ENCODE data around the gene CSF3R.

The CSF3R gene

DNA sequence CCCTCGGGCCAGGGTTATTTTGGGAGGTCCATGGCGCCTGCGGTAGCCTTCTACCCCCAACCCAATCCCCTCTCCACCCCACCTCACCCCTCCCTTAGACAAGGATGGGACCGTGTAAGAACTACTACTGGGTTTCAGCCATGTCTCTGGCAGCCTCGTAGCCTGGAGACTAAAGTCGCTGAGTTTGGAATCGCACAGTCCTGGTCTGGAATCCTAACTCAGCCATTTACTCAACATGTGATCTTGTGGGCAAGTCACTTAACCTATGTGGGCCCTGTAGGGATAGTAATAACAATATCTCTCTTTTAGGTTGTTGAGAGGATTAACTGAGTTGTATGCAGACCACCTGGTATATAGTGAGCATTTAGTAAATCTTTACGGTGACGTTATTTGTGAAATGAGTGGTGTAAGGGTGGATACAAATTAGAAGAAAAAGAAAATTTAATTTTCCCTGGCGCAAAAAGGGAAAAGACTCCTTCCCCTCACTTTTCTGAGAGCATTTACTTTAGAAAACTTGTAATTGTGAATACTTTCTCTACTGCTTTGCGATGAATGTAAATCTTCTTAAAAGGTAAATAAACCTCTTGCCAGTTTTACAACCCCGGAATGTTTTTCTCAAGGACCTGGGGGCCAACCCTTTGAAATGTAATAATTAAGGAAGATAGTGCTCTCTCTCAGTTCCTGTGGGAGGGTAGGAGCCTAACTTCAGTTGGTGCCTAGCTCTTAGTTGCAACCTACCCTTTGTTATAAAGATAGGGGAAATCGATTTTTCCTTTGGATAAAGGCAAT lies 17.9 kb downstream of the CSF3R start:
- DNase-seq (ENCODE audit: low read depth): no peak
- TF ChIP-seq, protein P1, sequence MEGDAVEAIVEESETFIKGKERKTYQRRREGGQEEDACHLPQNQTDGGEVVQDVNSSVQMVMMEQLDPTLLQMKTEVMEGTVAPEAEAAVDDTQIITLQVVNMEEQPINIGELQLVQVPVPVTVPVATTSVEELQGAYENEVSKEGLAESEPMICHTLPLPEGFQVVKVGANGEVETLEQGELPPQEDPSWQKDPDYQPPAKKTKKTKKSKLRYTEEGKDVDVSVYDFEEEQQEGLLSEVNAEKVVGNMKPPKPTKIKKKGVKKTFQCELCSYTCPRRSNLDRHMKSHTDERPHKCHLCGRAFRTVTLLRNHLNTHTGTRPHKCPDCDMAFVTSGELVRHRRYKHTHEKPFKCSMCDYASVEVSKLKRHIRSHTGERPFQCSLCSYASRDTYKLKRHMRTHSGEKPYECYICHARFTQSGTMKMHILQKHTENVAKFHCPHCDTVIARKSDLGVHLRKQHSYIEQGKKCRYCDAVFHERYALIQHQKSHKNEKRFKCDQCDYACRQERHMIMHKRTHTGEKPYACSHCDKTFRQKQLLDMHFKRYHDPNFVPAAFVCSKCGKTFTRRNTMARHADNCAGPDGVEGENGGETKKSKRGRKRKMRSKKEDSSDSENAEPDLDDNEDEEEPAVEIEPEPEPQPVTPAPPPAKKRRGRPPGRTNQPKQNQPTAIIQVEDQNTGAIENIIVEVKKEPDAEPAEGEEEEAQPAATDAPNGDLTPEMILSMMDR (IDR thresholded peaks at IDR 0.05; ENCODE audit: low read length, missing control alignments): no peak
- H3K4me3 ChIP-seq (replicated peaks; ENCODE audit: low read depth, low read length): peak overlapping the region; percentile 83

DNA sequence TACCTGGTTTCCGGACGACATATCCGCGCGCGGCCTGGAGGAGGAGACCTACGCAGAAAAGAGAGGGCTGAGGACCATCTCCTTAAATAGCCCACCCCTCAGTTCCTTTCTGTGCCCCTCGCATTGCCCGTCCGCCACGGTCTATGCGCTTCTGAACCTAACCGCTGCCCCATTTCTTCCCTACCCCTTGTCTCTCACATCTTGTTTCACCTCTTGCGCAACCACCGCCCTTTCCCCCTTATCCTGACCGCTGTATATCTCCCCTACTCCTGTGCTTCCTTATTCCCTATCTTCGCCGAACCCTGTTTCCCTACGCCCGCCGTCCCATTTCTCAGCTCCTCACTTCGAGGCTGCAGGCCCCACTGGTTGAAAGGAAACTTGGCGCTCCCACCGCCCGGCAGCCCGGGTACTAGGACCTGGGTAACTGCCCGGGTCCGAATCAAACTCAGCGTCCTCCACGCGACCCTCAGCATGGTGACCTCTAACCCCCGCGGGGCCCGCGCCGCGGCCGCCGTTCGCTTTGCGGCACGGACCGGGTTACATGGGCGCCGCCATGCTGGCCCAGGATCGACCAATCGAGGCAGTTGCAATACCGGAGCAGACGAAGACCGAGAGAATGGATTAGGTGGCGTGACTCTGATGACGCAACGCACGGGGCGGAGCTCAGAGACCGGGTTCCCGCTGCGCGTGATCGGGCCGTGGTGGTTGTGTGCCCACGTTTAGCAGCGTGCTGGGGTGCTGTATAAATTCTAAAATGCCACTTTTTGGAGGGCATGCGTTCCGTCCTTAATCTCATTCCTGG lies 18.7 kb downstream of the CSF3R start, which contains the start of gene MRPS15:
MRPS15 (minus strand) TSS at position 582 of the 802 bp plus-strand sequence; CDS start at position 473, 109 bp downstream.
- TF ChIP-seq, protein P1 (IDR thresholded peaks at IDR 0.05; ENCODE audit: low read length, missing control alignments): no peak
- peak within 1 kb of the TSS; percentile 83 for H3K4me3 ChIP-seq (replicated peaks; ENCODE audit: low read depth, low read length)
- peak; percentile 97 for DNase-seq (ENCODE audit: low read depth)

DNA sequence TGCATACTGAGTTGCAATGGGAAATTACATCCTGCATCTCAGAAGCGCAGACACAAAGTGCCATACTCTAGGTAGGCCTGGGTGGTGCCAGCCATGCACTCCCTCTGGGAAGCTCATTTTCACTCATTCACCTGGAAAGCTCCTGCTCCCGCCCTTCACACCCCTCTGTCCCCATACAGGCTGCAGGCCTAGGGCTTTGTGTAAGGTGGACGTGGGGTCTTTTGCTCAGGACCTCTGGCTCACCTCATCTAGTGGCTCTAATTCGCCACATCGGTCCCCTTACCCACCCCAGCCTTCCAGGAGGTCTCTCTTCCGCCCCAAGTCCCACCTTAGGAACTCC lies 19.3 kb downstream of the CSF3R start:
- peak overlapping the region; percentile 83 for H3K4me3 ChIP-seq (replicated peaks; ENCODE audit: low read depth, low read length)
- no peak for DNase-seq (ENCODE audit: low read depth)
- TF ChIP-seq, protein P1 (IDR thresholded peaks at IDR 0.05; ENCODE audit: low read length, missing control alignments): no peak

DNA sequence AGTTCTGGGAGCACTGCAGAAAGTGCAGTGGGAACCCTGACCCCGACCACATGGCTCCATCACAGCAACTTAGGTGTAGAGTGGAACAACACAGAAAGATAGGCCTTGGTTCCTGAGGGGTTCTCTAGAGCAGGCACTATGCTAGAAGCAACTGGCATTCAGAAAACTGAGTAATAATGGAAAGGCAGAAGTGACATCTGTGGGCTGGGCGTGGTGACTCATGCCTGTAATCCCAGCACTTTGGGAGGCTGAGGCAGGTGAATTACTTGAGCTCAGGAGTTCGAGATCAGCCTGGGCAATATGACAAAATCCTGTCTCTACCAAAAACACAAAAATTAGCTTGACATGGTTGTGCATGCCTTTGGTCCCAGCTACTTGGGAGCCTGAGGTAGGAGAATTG lies 23.8 kb downstream of the CSF3R start:
- no peak overlapping the region for H3K4me3 ChIP-seq (replicated peaks; ENCODE audit: low read depth, low read length)
- DNase-seq (ENCODE audit: low read depth): no peak
- TF ChIP-seq, protein P1 (IDR thresholded peaks at IDR 0.05; ENCODE audit: low read length, missing control alignments): no peak

DNA sequence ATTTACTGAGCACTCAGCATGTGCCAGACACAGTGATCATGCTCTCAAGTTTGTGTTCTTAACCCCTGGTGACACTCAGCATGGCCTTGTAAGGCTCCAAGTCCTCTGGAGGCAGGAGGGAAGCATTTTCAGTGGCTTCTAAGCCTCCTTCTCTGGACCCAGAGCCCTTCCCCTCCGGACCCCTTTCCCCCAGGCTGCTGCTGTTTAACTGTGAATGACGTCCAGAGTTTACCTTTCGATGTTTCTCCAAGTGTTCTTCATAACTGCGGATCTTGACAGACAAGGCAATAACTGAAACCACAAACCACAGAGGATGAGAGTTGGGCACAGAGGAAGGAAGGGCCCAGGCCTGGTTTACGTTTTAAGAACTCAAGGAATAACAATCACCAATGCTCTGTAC lies 25.0 kb downstream of the CSF3R start:
- no peak for DNase-seq (ENCODE audit: low read depth)
- TF ChIP-seq, protein P1 (IDR thresholded peaks at IDR 0.05; ENCODE audit: low read length, missing control alignments): no peak

DNA sequence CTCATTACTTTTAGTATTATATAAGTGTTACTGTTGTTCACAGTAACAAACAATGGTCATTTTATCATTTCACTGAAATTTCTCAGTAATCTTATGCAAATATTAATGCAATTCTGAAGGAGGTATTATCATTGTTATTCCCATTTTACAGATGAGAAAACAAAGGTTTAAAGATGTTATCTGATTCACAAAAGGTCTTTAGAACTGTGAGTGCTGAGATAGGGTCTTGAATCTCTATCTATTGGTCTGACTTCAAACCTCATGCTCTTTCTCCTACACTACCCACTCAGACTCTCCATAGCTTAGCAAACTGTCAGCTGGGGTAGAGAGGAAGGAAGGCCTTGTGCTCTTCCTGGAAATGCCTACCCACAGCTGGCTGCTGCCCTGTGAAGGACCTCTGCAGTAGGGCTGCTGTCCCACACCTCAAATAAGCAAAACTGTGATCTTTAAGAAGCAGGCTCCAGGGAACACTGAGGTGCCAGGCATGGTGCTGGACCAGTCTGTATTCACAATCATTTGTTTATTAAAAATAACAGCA lies 26.3 kb downstream of the CSF3R start:
- TF ChIP-seq, protein P1 (IDR thresholded peaks at IDR 0.05; ENCODE audit: low read length, missing control alignments): no peak
- DNase-seq (ENCODE audit: low read depth): no peak

More for the DNA sequence above, 25.0 kb downstream of the CSF3R start:
- no peak overlapping the region for H3K4me3 ChIP-seq (replicated peaks; ENCODE audit: low read depth, low read length)

More for the DNA sequence above, 26.3 kb downstream of the CSF3R start:
- no peak overlapping the region for H3K4me3 ChIP-seq (replicated peaks; ENCODE audit: low read depth, low read length)

All from fibroblast of pulmonary artery (primary cell).